HG02840 (cell line): ENCODE measurements around the gene ASGR1.
"Not testable (repeated sequence)": the region's sequence is repeated elsewhere in the genome, so short reads cannot be mapped to it uniquely, and the experiment has no call there.

Source experiments
- ATAC-seq: cut with Tn5 transposase; IDR thresholded peaks from one replicate; pipeline ENCODE4 v1.9.1; 2021; ENCODE audit warnings: mild to moderate bottlenecking, moderate library complexity, moderate number of reproducible peaks; ENCODE audit not compliant: unreplicated experiment, low FRiP score

Gene ASGR1

DNA sequence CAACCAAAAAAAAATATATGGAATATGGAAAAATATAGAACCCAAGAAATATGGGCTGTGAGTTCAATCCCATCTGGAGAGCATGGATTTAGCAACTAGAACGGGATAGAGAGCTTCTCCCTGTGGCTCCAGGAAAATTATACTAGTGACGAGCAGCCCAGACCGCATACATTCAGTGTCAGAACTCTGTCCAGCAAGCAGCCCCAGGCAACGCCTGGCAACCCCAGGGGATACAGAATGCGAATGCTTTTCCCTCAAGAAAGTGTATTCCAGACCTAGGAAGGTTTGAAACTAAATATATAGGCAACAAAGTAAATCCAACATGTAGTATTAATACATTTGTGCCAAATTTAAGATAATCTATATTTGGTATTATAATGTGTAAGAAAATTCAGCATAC is 51.0 kb downstream of the ASGR1 start:
- no peak for ATAC-seq

GRCh38 chr17:7127501-7127900 is 51.7 kb downstream of the ASGR1 start:
- ATAC-seq = not testable (repeated sequence)

- ATAC-seq = not testable (repeated sequence)
Observed at GRCh38 chr17:7126386-7126785, 52.8 kb downstream of the ASGR1 start.

DNA sequence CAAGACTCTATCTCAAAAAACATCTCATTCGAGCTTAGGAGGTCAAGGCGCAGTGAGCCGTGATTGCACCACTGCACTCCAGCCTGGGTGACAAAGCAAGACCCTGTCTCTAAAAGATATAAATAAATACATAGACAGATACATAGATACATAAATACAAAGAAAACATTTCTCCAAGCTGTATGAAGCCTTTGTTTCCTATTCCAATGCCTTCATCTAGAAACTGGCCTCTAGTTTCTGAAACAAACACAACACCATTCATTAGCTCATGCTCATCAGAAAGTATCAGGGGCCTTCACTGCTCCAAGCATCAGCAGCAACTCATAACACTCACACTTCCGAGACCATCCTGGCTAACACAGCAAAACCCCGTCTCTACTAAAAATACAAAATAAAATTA is 54.2 kb downstream of the ASGR1 start:
- ATAC-seq = no peak

GRCh38 chr17:7123844-7124243 is 55.3 kb downstream of the ASGR1 start:
- no peak for ATAC-seq
